H9 (cell line): Measurements from ENCODE around the gene PUM2. TPM values are rescaled to one million over a fixed set of nuclear protein-coding genes. Genes with fewer than 3 reads are reported as not detected.

Experiments used
- DNase-seq: peaks from one replicate; pipeline ENCODE4 v3.0.0-alpha.2; 2017
- H2AFZ ChIP-seq: one replicate; pipeline ENCODE4 v1.6.1; 2013; ENCODE audit warnings: mild to moderate bottlenecking, low read length, control low read depth, moderate library complexity
- H2AK5ac ChIP-seq: 2 replicates; pipeline ENCODE4 v1.6.1; 2013; ENCODE audit warnings: low read length, control low read depth, mixed read lengths; ENCODE audit not compliant: insufficient read length
- H2BK120ac ChIP-seq: one replicate; pipeline ENCODE4 v1.6.1; 2013; ENCODE audit warnings: low read depth, mild to moderate bottlenecking, low read length, control low read depth, inconsistent platforms; ENCODE audit not compliant: poor library complexity, severe bottlenecking
- H2BK12ac ChIP-seq: 2 replicates; pipeline ENCODE4 v1.6.1; 2013; ENCODE audit warnings: low read length, control low read depth, mixed read lengths, low read depth; ENCODE audit not compliant: insufficient read length
- H2BK15ac ChIP-seq: 2 replicates; pipeline ENCODE4 v1.6.1; 2013; ENCODE audit warnings: low read depth, low read length, control low read depth
- H2BK20ac ChIP-seq: one replicate; pipeline ENCODE4 v1.6.1; 2013; ENCODE audit warnings: low read depth, mild to moderate bottlenecking, low read length, control low read depth, inconsistent platforms; ENCODE audit not compliant: poor library complexity, severe bottlenecking
- H2BK5ac ChIP-seq: 2 replicates; pipeline ENCODE4 v1.6.1; 2013; ENCODE audit warnings: low read length, control low read depth, mixed read lengths; ENCODE audit not compliant: insufficient read length
- H3K14ac ChIP-seq: 2 replicates; pipeline ENCODE4 v1.6.1; 2013; ENCODE audit warnings: low read length, control low read depth; ENCODE audit not compliant: insufficient read depth
- H3K18ac ChIP-seq: 2 replicates; pipeline ENCODE4 v1.6.1; 2013; ENCODE audit warnings: low read depth, mild to moderate bottlenecking, mixed read lengths, low read length, control low read depth; ENCODE audit not compliant: insufficient read length
- H3K23ac ChIP-seq: 2 replicates; pipeline ENCODE4 v1.6.1; 2013; ENCODE audit warnings: low read length, control low read depth, mixed read lengths, low read depth; ENCODE audit not compliant: insufficient read length
- H3K23me2 ChIP-seq: 2 replicates; pipeline ENCODE4 v1.6.1; 2013; ENCODE audit warnings: low read depth, mild to moderate bottlenecking, mixed read lengths, low read length, control low read depth; ENCODE audit not compliant: insufficient read length, poor library complexity, severe bottlenecking
- H3K27ac ChIP-seq: 2 replicates; pipeline ENCODE4 v1.5.1; 2013; ENCODE audit warnings: low read length, control low read depth, mixed read lengths, low read depth; ENCODE audit not compliant: insufficient read length
- H3K27me3 ChIP-seq: 2 replicates; pipeline ENCODE4 v1.6.1; 2013; ENCODE audit warnings: low read length, control low read depth, inconsistent platforms; ENCODE audit not compliant: insufficient read depth
- H3K4ac ChIP-seq: 2 replicates; pipeline ENCODE4 v1.6.1; 2013; ENCODE audit warnings: low read depth, mild to moderate bottlenecking, control low read depth, inconsistent platforms, low read length, moderate library complexity
- H3K4me1 ChIP-seq: 2 replicates; pipeline ENCODE4 v1.6.1; 2013; ENCODE audit warnings: low read length, control low read depth, inconsistent platforms; ENCODE audit not compliant: insufficient read depth
- H3K4me2 ChIP-seq: 2 replicates; pipeline ENCODE4 v1.6.1; 2013; ENCODE audit warnings: low read length, control low read depth, mixed read lengths; ENCODE audit not compliant: insufficient read length, insufficient read depth
- H3K56ac ChIP-seq: 2 replicates; pipeline ENCODE4 v1.6.1; 2013; ENCODE audit warnings: low read depth, mild to moderate bottlenecking, mixed read lengths, low read length, control low read depth; ENCODE audit not compliant: insufficient read length
- H3K79me1 ChIP-seq: 2 replicates; pipeline ENCODE4 v1.6.1; 2013; ENCODE audit warnings: low read depth, mild to moderate bottlenecking, moderate library complexity, low read length, control low read depth, inconsistent platforms; ENCODE audit not compliant: insufficient read depth, poor library complexity, severe bottlenecking
- H3K79me2 ChIP-seq: 2 replicates; pipeline ENCODE4 v1.6.1; 2013; ENCODE audit warnings: low read length, control low read depth, inconsistent platforms; ENCODE audit not compliant: insufficient read depth
- H3K9ac ChIP-seq: 2 replicates; pipeline ENCODE4 v1.6.1; 2013; ENCODE audit warnings: low read length, control low read depth, mixed read lengths; ENCODE audit not compliant: insufficient read length; ENCODE audit errors: extremely low read depth
- H3K9me3 ChIP-seq: one replicate; pipeline ENCODE4 v1.6.1; 2013; ENCODE audit warnings: low read depth, low read length, inconsistent platforms; ENCODE audit not compliant: control insufficient read depth
- H3T11ph ChIP-seq: one replicate; pipeline ENCODE4 v1.6.1; 2013; ENCODE audit warnings: mild to moderate bottlenecking, low read length, control low read depth, inconsistent platforms
- H4K20me1 ChIP-seq: one replicate; pipeline ENCODE4 v1.6.1; 2013; ENCODE audit not compliant: control insufficient read depth, insufficient read length, insufficient read depth
- H4K5ac ChIP-seq: 2 replicates; pipeline ENCODE4 v1.6.1; 2013; ENCODE audit warnings: low read depth, mild to moderate bottlenecking, mixed read lengths, low read length, control low read depth; ENCODE audit not compliant: insufficient read length
- H4K8ac ChIP-seq: replicated peaks from 2 replicates; pipeline ENCODE4 v1.6.1; 2013; ENCODE audit warnings: low read length, control low read depth, mixed read lengths, low read depth; ENCODE audit not compliant: insufficient read length
- H4K91ac ChIP-seq: 2 replicates; pipeline ENCODE4 v1.6.1; 2013; ENCODE audit warnings: low read depth, mild to moderate bottlenecking, moderate library complexity, mixed read lengths, low read length, control low read depth; ENCODE audit not compliant: insufficient read length
- H3K27ac Mint-ChIP-seq, 3 experiments: 2 replicates in 2 of 3; 3 replicates in 1 of 3; pipeline ENCODE4 v1.8.0; 2020 to 2021; ENCODE audit warnings: mixed read lengths in 3 of 3, mild to moderate bottlenecking in 1 of 3, moderate library complexity in 1 of 3
- H3K27me3 Mint-ChIP-seq: 2 replicates; pipeline ENCODE4 v1.8.0; 2021; ENCODE audit warnings: low read depth, mild to moderate bottlenecking, moderate library complexity, mixed read lengths
- H3K36me3 Mint-ChIP-seq, 3 experiments: 2 replicates in 2 of 3; 3 replicates in 1 of 3; pipeline ENCODE4 v1.8.0; 2020 to 2021; ENCODE audit warnings: low read depth in 3 of 3, mixed read lengths in 3 of 3; ENCODE audit not compliant: insufficient read depth in 1 of 3
- H3K4me1 Mint-ChIP-seq, 2 experiments: 2 replicates each; pipeline ENCODE4 v1.8.0; 2020; ENCODE audit warnings: mixed read lengths in 2 of 2
- H3K4me3 Mint-ChIP-seq, 2 experiments: 2 replicates in 1 of 2; 3 replicates in 1 of 2; pipeline ENCODE4 v1.8.0; 2020 to 2021; ENCODE audit warnings: mild to moderate bottlenecking in 2 of 2, mixed read lengths in 2 of 2, moderate library complexity in 1 of 2
- H3K9me3 Mint-ChIP-seq, 2 experiments: 2 replicates in 1 of 2; 3 replicates in 1 of 2; pipeline ENCODE4 v1.8.0; 2020; ENCODE audit warnings: mild to moderate bottlenecking in 2 of 2, mixed read lengths in 2 of 2, moderate library complexity in 1 of 2
- WGBS: extraction: QIAGEN DNeasy Blood & Tissue Kit; methylation state at CpG from one replicate; pipeline ENCODE4 v1.1.7; 2013; ENCODE audit warnings: missing lambda C conversion rate, low lambda C conversion rate, mixed read lengths; ENCODE audit not compliant: insufficient read length; ENCODE audit errors: extremely low coverage; 5-methylcytosine and 5-hydroxymethylcytosine counted together
- total RNA-seq: library from RNA; stranded (reverse); gene quantifications from 2 replicates; pipeline ENCODE4 v1.2.1, GENCODE V29; 2021
- TF ChIP-seq, protein P1 (sequence below): fragments of 200-600 bp; sonication (generic); conservative IDR thresholded peaks from 3 replicates; pipeline ENCODE4 v1.8.0; 2021; ENCODE audit warnings: antibody characterized with exemption, mild to moderate bottlenecking

The PUM2 gene
- total RNA-seq, 1 experiment from 2014 or later: 96.6 TPM

DNA sequence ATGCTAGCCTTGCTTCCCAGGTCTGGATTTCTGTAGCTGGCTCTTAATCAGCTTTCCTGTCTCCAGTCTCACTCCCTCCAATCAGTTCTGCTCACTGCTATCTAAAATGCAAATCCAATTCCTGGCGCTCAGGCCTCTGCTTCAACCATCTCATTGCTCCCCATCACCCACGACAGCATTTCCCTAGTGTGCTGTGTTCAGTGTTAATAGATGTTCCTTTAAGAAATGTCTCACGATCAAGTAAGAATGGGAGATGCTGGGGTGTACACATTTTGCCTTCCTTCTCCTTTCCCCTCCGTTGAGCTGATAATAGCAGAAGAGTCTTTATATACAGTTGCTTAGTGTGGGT, 1.6 kb upstream of the PUM2 start:
- H3K27ac ChIP-seq: no peak overlapping the region
- no peaks in the 10 kb centered on the region for H3K27me3 Mint-ChIP-seq
- no peak overlapping the region for H3K9ac ChIP-seq

More for the DNA sequence above, 1.6 kb upstream of the PUM2 start:
- Histone ChIP-seq H3K4ac (no peak overlapping the region), H3K79me2 (peaks cover 25% of the 10 kb centered on the region), H4K8ac (no peak overlapping the region), H3K23ac (no peak overlapping the region), H4K20me1 (no peaks in the 10 kb centered on the region), H3K4me2 (peak overlapping the region; percentile 87), H3K18ac (no peak overlapping the region), H4K91ac (no peak overlapping the region), H3K4me1 (no peaks in the 10 kb centered on the region; the same call in none of the 2 replicates), H3K79me1 (no peaks in the 10 kb centered on the region), H4K5ac (no peak overlapping the region), H2BK12ac (no peak overlapping the region), H3T11ph (no peak overlapping the region), H3K27me3 (no peaks in the 10 kb centered on the region), H3K56ac (no peak overlapping the region), H3K9me3 (no peaks in the 10 kb centered on the region), H2AK5ac (no peak overlapping the region), H3K14ac (no peak overlapping the region), H2BK5ac (no peak overlapping the region), H2BK20ac (no peak overlapping the region), H2BK15ac (no peak overlapping the region), H2BK120ac (no peak overlapping the region), H2AFZ (peak overlapping the region; percentile 23), H3K23me2 (peaks cover 7% of the 10 kb centered on the region)
- peaks cover 12 to 22% of the 10 kb centered on the region in 2 experiments for H3K4me1 Mint-ChIP-seq
- DNase-seq: no peak
- WGBS: no CpG with 5 or more reads among the region's 4 CpGs
- H3K36me3 Mint-ChIP-seq: peaks cover 7 to 9% (median 7%) of the 10 kb centered on the region in 3 experiments; a peak in 6 of 7 replicates
- no peak overlapping the region for H3K27ac Mint-ChIP-seq
- TF ChIP-seq, protein P1, sequence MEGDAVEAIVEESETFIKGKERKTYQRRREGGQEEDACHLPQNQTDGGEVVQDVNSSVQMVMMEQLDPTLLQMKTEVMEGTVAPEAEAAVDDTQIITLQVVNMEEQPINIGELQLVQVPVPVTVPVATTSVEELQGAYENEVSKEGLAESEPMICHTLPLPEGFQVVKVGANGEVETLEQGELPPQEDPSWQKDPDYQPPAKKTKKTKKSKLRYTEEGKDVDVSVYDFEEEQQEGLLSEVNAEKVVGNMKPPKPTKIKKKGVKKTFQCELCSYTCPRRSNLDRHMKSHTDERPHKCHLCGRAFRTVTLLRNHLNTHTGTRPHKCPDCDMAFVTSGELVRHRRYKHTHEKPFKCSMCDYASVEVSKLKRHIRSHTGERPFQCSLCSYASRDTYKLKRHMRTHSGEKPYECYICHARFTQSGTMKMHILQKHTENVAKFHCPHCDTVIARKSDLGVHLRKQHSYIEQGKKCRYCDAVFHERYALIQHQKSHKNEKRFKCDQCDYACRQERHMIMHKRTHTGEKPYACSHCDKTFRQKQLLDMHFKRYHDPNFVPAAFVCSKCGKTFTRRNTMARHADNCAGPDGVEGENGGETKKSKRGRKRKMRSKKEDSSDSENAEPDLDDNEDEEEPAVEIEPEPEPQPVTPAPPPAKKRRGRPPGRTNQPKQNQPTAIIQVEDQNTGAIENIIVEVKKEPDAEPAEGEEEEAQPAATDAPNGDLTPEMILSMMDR: no peak
- H3K4me3 Mint-ChIP-seq: no peak overlapping the region
- no peaks in the 10 kb centered on the region for H3K9me3 Mint-ChIP-seq
